ENCODE results near the gene BACH2.

The BACH2 gene

GRCh38 chr6:90204327-90205056, 92.2 kb downstream of the BACH2 start:
- no peak overlapping the region for H3K4me3 ChIP-seq (ENCODE audit: low read depth, low read length)
- no peak for DNase-seq (ENCODE audit: low read depth)
- TF ChIP-seq CTCF (IDR thresholded peaks at IDR 0.05; ENCODE audit: low read depth, low read length, missing control alignments), result no peak

GRCh38 chr6:90203672-90204071, 93.0 kb downstream of the BACH2 start:
- H3K4me3 ChIP-seq (ENCODE audit: low read depth, low read length), result no peak overlapping the region
- no peak for DNase-seq (ENCODE audit: low read depth)
- TF ChIP-seq CTCF (IDR thresholded peaks at IDR 0.05; ENCODE audit: low read depth, low read length, missing control alignments), result no peak

- no peak for DNase-seq (ENCODE audit: low read depth)
- no peak for TF ChIP-seq CTCF (IDR thresholded peaks at IDR 0.05; ENCODE audit: low read depth, low read length, missing control alignments)
- no peak overlapping the region for H3K4me3 ChIP-seq (ENCODE audit: low read depth, low read length)
Observed at GRCh38 chr6:90202156-90202555, 94.5 kb downstream of the BACH2 start.

GRCh38 chr6:90199900-90200299, 96.7 kb downstream of the BACH2 start:
- DNase-seq (ENCODE audit: low read depth), result no peak
- H3K4me3 ChIP-seq (ENCODE audit: low read depth, low read length), result no peak overlapping the region
- TF ChIP-seq CTCF (IDR thresholded peaks at IDR 0.05; ENCODE audit: low read depth, low read length, missing control alignments), result no peak

GRCh38 chr6:90198758-90199425, 97.8 kb downstream of the BACH2 start:
- no peak for DNase-seq (ENCODE audit: low read depth)
- H3K4me3 ChIP-seq (ENCODE audit: low read depth, low read length), result no peak overlapping the region
- no peak for TF ChIP-seq CTCF (IDR thresholded peaks at IDR 0.05; ENCODE audit: low read depth, low read length, missing control alignments)

GRCh38 chr6:90197854-90198496, 98.7 kb downstream of the BACH2 start:
- no peak for TF ChIP-seq CTCF (IDR thresholded peaks at IDR 0.05; ENCODE audit: low read depth, low read length, missing control alignments)
- no peak overlapping the region for H3K4me3 ChIP-seq (ENCODE audit: low read depth, low read length)
- no peak for DNase-seq (ENCODE audit: low read depth)
